Loucy (cell line): ENCODE results near the gene RNF41.
A peak's percentile ranks its signal among the peaks of the same experiment; 100 is the strongest.

Source experiments
- H2AFZ ChIP-seq: fragments of 200-600 bp; sonication (generic); 2 replicates; pipeline ENCODE4 v1.6.0; 2016; ENCODE audit warnings: antibody characterized with exemption, mild to moderate bottlenecking, low read length, moderate library complexity
- H3F3A ChIP-seq: fragments of 200-600 bp; 2 replicates; pipeline ENCODE4 v1.6.0; 2016; ENCODE audit warnings: antibody characterized with exemption, low read depth, mild to moderate bottlenecking
- H3K27me3 ChIP-seq: fragments of 200-600 bp; sonication (generic); 2 replicates; pipeline ENCODE4 v1.6.1; 2014; ENCODE audit warnings: low read length, mild to moderate bottlenecking; ENCODE audit not compliant: insufficient read depth, poor library complexity, severe bottlenecking
- H3K36me3 ChIP-seq: fragments of 200-600 bp; sonication (generic); 2 replicates; pipeline ENCODE4 v1.6.1; 2016; ENCODE audit warnings: low read length; ENCODE audit not compliant: insufficient read depth
- H3K4me1 ChIP-seq: fragments of 200-600 bp; sonication (generic); 2 replicates; pipeline ENCODE4 v1.5.1; 2014; ENCODE audit warnings: low read length, mild to moderate bottlenecking; ENCODE audit not compliant: insufficient read depth, poor library complexity, severe bottlenecking
- H3K4me2 ChIP-seq: fragments of 200-600 bp; sonication (generic); 2 replicates; pipeline ENCODE4 v1.6.0; 2014; ENCODE audit warnings: antibody characterized with exemption, low read length, low read depth, mild to moderate bottlenecking; ENCODE audit not compliant: poor library complexity, severe bottlenecking
- H3K4me3 ChIP-seq: fragments of 200-600 bp; sonication (generic); 2 replicates; pipeline ENCODE4 v1.5.1; 2014; ENCODE audit warnings: low read length, mild to moderate bottlenecking, mixed read lengths; ENCODE audit not compliant: poor library complexity, severe bottlenecking
- H3K79me2 ChIP-seq: fragments of 200-600 bp; sonication (generic); 2 replicates; pipeline ENCODE4 v1.6.1; 2014; ENCODE audit warnings: low read length; ENCODE audit not compliant: insufficient read depth
- H3K9ac ChIP-seq: fragments of 200-600 bp; sonication (generic); 2 replicates; pipeline ENCODE4 v1.6.0; 2014; ENCODE audit warnings: mild to moderate bottlenecking, low read depth, low read length, moderate library complexity; ENCODE audit not compliant: poor library complexity, severe bottlenecking
- H3K9me2 ChIP-seq: fragments of 200-600 bp; sonication (generic); replicated peaks from 2 replicates; pipeline ENCODE4 v1.6.1; 2016; ENCODE audit warnings: low read depth, low read length, mixed read lengths
- H3K9me3 ChIP-seq: fragments of 200-600 bp; sonication (generic); 2 replicates; pipeline ENCODE4 v1.6.1; 2014; ENCODE audit warnings: mild to moderate bottlenecking, antibody characterized with exemption, low read length, low read depth; ENCODE audit not compliant: insufficient read depth
- H4K20me1 ChIP-seq: fragments of 200-600 bp; sonication (generic); 2 replicates; pipeline ENCODE4 v1.6.0; 2014; ENCODE audit warnings: antibody characterized with exemption, low read length, mild to moderate bottlenecking; ENCODE audit not compliant: insufficient read depth, poor library complexity, severe bottlenecking
- EZH2phosphoT487 ChIP-seq: fragments of 200-600 bp; IDR thresholded peaks from 2 replicates; pipeline ENCODE4 v1.6.1; 2018; ENCODE audit warnings: antibody characterized with exemption, mild to moderate bottlenecking, moderate library complexity, borderline replicate concordance
- TF ChIP-seq, protein P1 (sequence below): fragments of 200-600 bp; sonication (generic); conservative IDR thresholded peaks from 2 replicates; pipeline ENCODE4 v1.5.1; 2014; ENCODE audit warnings: mild to moderate bottlenecking, antibody characterized with exemption, low read length

RNF41 gene

DNA sequence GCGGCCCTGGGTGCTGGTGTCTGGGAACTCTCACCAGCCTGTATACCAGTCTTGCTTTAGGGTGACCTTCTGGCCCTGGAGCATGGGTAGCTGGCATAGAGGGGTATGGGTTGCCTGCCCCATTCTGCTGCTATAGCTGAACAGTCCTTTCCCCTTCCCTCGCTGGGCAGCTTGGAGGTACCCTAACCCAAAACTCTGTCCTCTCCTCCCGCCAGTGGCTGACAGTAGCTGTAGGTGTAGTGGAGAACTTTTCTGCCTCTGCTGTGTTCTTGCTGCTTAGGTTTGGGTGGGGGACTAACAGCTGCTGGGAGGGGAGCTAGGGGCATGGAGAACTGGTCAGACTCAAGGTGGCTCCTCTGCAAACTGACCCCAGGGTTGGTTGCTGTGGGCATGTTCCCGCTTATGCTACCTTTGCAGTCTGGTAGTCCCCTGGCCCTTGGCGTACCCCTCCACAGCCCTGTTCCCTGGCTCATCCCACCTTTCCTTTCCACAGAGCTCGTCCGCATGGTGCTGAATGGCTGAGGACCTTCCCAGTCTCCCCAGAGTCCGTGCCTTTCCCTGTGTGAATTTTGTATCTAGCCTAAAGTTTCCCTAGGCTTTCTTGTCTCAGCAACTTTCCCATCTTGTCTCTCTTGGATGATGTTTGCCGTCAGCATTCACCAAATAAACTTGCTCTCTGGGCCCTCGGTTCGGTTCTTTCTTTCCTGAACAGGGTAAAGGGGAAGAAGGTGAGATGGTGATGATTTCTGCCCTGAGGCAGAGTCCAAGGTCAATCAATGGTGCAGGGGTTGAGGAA lies 60.6 kb downstream of the RNF41 start:
- peaks cover 44% of the 10 kb centered on the region for H4K20me1 ChIP-seq
- H3K4me2 ChIP-seq, result peak overlapping the region; percentile 93
- H3K9me2 ChIP-seq, result no peaks in the 10 kb centered on the region
- no peaks in the 10 kb centered on the region for H3F3A ChIP-seq
- TF ChIP-seq, protein P1, sequence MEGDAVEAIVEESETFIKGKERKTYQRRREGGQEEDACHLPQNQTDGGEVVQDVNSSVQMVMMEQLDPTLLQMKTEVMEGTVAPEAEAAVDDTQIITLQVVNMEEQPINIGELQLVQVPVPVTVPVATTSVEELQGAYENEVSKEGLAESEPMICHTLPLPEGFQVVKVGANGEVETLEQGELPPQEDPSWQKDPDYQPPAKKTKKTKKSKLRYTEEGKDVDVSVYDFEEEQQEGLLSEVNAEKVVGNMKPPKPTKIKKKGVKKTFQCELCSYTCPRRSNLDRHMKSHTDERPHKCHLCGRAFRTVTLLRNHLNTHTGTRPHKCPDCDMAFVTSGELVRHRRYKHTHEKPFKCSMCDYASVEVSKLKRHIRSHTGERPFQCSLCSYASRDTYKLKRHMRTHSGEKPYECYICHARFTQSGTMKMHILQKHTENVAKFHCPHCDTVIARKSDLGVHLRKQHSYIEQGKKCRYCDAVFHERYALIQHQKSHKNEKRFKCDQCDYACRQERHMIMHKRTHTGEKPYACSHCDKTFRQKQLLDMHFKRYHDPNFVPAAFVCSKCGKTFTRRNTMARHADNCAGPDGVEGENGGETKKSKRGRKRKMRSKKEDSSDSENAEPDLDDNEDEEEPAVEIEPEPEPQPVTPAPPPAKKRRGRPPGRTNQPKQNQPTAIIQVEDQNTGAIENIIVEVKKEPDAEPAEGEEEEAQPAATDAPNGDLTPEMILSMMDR, result no peak
- no peak for TF ChIP-seq EZH2phosphoT487
- H3K27me3 ChIP-seq, result no peaks in the 10 kb centered on the region
- peaks cover 25% of the 10 kb centered on the region for H3K4me1 ChIP-seq
- peak overlapping the region; percentile 98 for H3K4me3 ChIP-seq
- H3K79me2 ChIP-seq, result peaks cover 52% of the 10 kb centered on the region
- no peaks in the 10 kb centered on the region for H3K9me3 ChIP-seq
- H2AFZ ChIP-seq, result no peak overlapping the region
- H3K9ac ChIP-seq, result peak overlapping the region; percentile 94
- peaks cover 65% of the 10 kb centered on the region; the same call in 1 of the 2 replicates for H3K36me3 ChIP-seq

DNA sequence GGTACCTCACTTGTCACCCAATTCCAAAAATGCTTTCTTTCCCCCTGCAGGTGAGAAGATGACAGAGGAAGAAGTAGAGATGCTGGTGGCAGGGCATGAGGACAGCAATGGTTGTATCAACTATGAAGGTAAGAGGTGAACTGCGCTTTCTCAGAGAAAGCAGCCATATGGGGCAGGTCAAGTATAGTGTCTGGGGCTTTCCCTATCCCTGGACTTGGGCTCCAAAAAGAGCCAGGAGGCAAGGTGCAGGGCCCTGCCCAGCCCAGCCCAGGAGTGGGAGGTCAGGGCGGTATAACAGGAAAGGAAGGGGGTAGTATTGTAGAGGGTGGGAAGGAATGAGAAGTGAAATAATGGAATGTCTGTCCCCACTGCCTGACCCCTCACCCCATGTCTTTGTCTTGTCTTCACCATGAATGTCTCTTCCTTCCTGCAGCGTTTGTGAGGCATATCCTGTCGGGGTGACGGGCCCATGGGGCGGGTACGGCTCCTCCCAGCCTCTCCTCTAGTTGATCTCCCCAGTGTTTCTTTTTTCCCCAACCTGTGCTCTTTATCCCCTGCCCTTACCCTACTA lies 61.4 kb downstream of the RNF41 start:
- Histone ChIP-seq H4K20me1 (peaks cover 44% of the 10 kb centered on the region), H3K9me3 (no peaks in the 10 kb centered on the region), H2AFZ (no peak overlapping the region), H3K9ac (peak overlapping the region; percentile 94), H3K79me2 (peaks cover 52% of the 10 kb centered on the region), H3K4me2 (peak overlapping the region; percentile 93), H3K36me3 (peaks cover 57% of the 10 kb centered on the region; the same call in 1 of the 2 replicates), H3K4me3 (peak overlapping the region; percentile 98), H3K27me3 (no peaks in the 10 kb centered on the region), H3F3A (no peaks in the 10 kb centered on the region), H3K9me2 (no peaks in the 10 kb centered on the region), H3K4me1 (peaks cover 25% of the 10 kb centered on the region)
- TF ChIP-seq, protein P1, result no peak
- no peak for TF ChIP-seq EZH2phosphoT487

DNA sequence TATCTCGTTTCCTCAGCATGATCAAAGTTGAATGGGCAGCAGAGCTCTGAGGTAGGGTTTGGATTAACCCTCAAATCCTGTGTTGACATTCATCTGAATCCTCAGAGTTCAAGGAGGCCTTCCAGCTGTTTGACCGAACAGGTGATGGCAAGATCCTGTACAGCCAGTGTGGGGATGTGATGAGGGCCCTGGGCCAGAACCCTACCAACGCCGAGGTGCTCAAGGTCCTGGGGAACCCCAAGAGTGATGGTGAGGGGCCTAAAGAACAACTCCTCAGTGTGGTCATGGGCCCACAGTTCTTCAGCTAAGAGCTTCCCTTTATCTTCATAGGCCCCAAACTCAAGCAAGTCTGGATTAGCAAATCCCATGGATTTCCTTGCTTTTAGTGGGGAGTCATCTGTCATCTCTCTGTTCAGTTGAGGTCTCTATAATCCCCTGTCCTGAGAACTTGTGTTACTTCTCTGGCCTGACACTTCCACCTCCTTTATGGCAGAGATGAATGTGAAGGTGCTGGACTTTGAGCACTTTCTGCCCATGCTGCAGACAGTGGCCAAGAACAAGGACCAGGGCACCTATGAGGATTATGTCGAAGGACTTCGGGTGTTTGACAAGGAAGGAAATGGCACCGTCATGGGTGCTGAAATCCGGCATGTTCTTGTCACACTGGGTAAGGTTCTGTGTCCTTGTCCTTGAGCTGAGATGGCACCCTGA lies 62.1 kb downstream of the RNF41 start:
- Histone ChIP-seq H2AFZ (no peak overlapping the region), H3K9me2 (no peaks in the 10 kb centered on the region), H3K4me1 (peaks cover 25% of the 10 kb centered on the region), H3K4me3 (peak overlapping the region; percentile 98), H3K36me3 (peaks cover 51% of the 10 kb centered on the region; the same call in 1 of the 2 replicates), H3K9ac (peak overlapping the region; percentile 94), H4K20me1 (peaks cover 44% of the 10 kb centered on the region), H3K4me2 (peak overlapping the region; percentile 93), H3F3A (no peaks in the 10 kb centered on the region), H3K9me3 (no peaks in the 10 kb centered on the region), H3K79me2 (peaks cover 52% of the 10 kb centered on the region), H3K27me3 (no peaks in the 10 kb centered on the region)
- TF ChIP-seq, protein P1, result no peak
- no peak for TF ChIP-seq EZH2phosphoT487
